BE2C (cell line): ENCODE measurements around the gene SP140. TPM values are rescaled to one million over a fixed set of nuclear protein-coding genes. Genes with fewer than 3 reads are reported as not detected.

Source experiments
- DNase-seq: peaks from one replicate; pipeline ENCODE4 v3.0.0-alpha.2; 2020
- H3K27me3 ChIP-seq: fragments of 250-450 bp; sonication (Bioruptor Pico); 2 replicates; pipeline ENCODE4 v1.5.1; 2020; ENCODE audit warnings: mild to moderate bottlenecking
- H3K36me3 ChIP-seq: fragments of 250-450 bp; sonication (Bioruptor Pico); 2 replicates; pipeline ENCODE4 v1.5.1; 2020; ENCODE audit warnings: mild to moderate bottlenecking
- H3K4me1 ChIP-seq: fragments of 250-450 bp; sonication (Bioruptor Pico); 2 replicates; pipeline ENCODE4 v1.5.1; 2020
- H3K4me3 ChIP-seq: 2 replicates; pipeline ENCODE4 v1.5.1; 2011; ENCODE audit warnings: low read depth, low read length
- H3K9me3 ChIP-seq: fragments of 250-450 bp; sonication (Bioruptor Pico); 2 replicates; pipeline ENCODE4 v1.5.1; 2020
- CTCF ChIP-seq: IDR thresholded peaks from 2 replicates; pipeline ENCODE4 v1.5.1; 2012; ENCODE audit warnings: mild to moderate bottlenecking, low read depth, low read length
- polyA plus RNA-seq: library from polyadenylated mRNA; unstranded; fragments of >200 nt; gene quantifications from one replicate; pipeline ENCODE4 v1.2.1, GENCODE V29; 2012; ENCODE audit warnings: low read depth, missing spikeins; ENCODE audit not compliant: insufficient read length, insufficient read depth

Gene SP140
- 0.39 TPM for polyA plus RNA-seq

GRCh38 chr2:230225486-230225885 lies at the start of gene SP140:
Gene SP140 (plus strand): TSS chr2:230225736. CDS start chr2:230225845, 109 bp downstream.
- DNase-seq: no peak
- H3K9me3 ChIP-seq: no peaks in the 10 kb centered on the region
- peaks cover 3% of the 10 kb centered on the region for H3K27me3 ChIP-seq
- no peak within 1 kb of the TSS for H3K4me3 ChIP-seq
- H3K36me3 ChIP-seq: no peaks in the 10 kb centered on the region
- H3K4me1 ChIP-seq: no peaks in the 10 kb centered on the region
- TF ChIP-seq CTCF: no peak

- no peaks in the 10 kb centered on the region for H3K4me1 ChIP-seq
- no peak for TF ChIP-seq CTCF
- H3K4me3 ChIP-seq: no peak overlapping the region
- no peak for DNase-seq
- peaks cover 7% of the 10 kb centered on the region; the same call in 1 of the 2 replicates for H3K27me3 ChIP-seq
- no peaks in the 10 kb centered on the region for H3K36me3 ChIP-seq
- H3K9me3 ChIP-seq: no peaks in the 10 kb centered on the region
These were observed 48.5 kb upstream of the SP140 start for GRCh38 chr2:230176996-230177395.

- Histone ChIP-seq H3K4me3 (no peak overlapping the region), H3K4me1 (no peaks in the 10 kb centered on the region), H3K9me3 (no peaks in the 10 kb centered on the region), H3K27me3 (no peaks in the 10 kb centered on the region), H3K36me3 (no peaks in the 10 kb centered on the region)
- TF ChIP-seq CTCF: no peak
- DNase-seq: no peak
These were observed 46.7 kb upstream of the SP140 start for GRCh38 chr2:230178546-230179485.

- no peaks in the 10 kb centered on the region for H3K27me3 ChIP-seq
- no peak overlapping the region for H3K4me3 ChIP-seq
- no peaks in the 10 kb centered on the region for H3K36me3 ChIP-seq
- H3K9me3 ChIP-seq: no peaks in the 10 kb centered on the region
- no peak for TF ChIP-seq CTCF
- H3K4me1 ChIP-seq: no peaks in the 10 kb centered on the region
- no peak for DNase-seq
These were observed 45.6 kb upstream of the SP140 start for GRCh38 chr2:230179907-230180306.

GRCh38 chr2:230181195-230181594 lies 44.3 kb upstream of the SP140 start:
- Histone ChIP-seq H3K4me3 (no peak overlapping the region), H3K9me3 (no peaks in the 10 kb centered on the region), H3K4me1 (no peaks in the 10 kb centered on the region), H3K36me3 (no peaks in the 10 kb centered on the region), H3K27me3 (no peaks in the 10 kb centered on the region)
- DNase-seq: no peak
- no peak for TF ChIP-seq CTCF
